A172 (cell line): ENCODE measurements around the gene FRRS1. TPM values are rescaled to one million over a fixed set of nuclear protein-coding genes. Genes with fewer than 3 reads are reported as not detected.

ENCODE experiments used
- DNase-seq: peaks from one replicate; pipeline ENCODE4 v3.0.0-alpha.2; 2015; ENCODE audit warnings: low spot score
- total RNA-seq: library from RNA; depleted of rRNA; stranded (reverse); fragments of >200 nt; shearing (Covaris generic); gene quantifications from 2 replicates; pipeline ENCODE4 v1.2.3, GENCODE V29; 2014; rRNA removed

Gene FRRS1
- total RNA-seq, 1 experiment from 2014 or later, result 2.8 TPM

DNA sequence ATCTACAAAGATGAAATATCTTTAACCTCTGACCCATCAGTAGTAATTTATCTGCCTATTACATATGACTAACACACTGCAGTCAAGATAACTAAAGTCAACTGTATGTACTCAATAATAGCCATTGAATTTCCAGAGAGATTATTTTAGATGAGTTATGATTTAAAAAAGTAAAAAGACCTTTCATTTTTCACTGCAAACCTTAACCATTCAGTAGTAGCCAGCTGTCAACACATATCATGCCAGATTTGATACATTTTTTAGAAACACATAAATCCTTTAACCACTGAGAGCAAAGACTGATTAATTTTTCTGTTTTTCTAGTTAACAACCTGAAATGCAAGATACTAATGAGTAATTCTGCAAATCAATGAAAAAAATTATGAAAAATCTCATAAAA, 89.6 kb downstream of the FRRS1 start:
- DNase-seq, result no peak

DNA sequence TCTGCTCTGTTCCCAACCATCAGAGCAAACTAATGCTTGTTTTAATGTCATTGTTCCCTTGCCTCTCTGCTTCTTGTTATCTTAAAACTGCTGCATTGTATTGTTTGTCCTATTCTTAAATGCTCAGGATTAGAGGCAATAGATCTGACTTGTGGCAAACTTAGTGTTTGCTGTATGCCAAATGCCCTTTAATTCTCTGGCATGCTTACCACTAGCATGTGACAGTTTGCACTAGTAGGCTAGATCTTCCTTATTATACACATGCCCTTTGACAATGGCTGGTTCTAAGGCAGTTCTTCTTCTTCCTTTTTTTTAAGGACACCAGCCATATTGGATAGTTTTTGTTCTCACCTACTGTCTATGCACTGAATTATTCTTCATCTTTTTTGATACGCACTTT, 90.4 kb downstream of the FRRS1 start:
- DNase-seq, result no peak

DNA sequence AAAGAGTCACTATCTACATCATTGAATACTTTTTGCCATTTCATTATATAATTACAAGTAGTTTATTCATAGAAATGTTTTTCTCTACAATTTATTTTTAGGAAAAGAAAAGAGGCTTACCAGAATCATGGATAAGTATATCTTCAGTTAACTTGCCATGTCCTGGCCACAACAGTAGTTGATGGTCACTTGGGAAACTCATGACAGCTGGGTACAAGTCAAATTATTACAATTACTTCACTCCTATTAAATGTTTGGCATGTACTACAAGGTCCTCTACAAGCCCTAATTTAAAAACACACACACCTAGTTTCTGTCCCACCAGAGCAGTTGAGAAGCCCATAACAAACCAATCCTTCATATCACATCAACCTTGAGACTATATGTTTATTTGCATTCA, 91.1 kb downstream of the FRRS1 start:
- no peak for DNase-seq

DNA sequence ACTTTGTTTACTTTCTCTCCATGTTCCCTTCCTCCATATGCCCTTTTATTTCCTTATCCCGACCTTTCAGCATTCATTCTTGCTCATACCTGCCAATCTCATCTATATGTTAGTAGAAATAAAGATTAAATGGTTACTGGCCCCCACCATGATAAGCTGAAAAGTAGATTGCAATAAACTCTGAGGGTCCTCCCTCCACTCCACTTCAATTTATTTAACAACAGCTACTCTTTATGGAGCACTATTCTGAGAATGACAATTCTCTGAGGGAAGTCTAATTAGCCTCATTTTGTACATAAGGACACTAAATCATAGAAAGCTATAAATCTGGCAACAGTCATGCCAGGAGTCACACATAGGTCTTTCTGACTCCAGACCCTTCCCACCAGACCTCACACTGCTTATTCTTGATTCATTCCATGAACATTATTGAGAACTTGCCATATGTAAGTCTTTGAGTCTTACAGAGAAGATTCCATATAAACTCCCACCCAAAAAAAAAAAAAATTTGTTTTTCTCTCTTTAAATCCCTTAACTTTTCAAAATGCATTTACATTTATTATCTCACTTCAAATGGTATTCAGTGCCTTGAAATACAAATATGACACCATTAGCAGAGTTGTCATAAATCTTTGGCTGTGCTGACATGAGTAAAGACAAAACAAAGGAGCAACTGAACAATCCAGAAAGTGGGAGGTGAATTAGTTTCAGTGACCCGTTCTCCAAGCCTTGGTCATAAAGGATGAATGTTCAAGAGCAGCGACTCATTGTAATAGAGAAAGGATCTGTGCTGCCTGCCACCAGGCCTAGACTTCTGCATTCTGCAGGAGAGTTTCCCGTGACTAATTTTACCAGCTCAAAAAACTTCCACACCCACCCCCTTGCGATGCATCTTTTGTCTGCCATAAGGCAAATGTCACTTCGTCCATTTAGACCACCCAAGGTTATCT, 92.0 kb downstream of the FRRS1 start:
- DNase-seq, result no peak

DNA sequence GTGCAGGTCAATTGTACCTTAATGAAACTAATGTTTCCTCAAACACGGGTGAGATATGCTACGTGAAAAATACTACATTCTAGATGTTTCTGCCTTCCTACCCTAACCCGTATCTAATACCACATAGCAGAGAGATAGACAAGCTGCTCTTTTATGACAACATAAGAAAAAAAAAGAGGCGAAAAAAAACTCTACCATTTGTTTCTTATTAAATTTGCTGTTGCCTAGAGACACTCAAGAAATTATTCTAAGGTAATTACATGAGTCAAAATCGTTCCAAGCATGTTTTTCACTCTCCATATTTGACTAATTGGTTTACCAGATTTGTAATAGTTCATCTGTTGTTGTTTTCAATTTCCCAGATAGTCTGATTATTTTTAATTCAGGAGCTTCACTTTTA, 93.1 kb downstream of the FRRS1 start:
- no peak for DNase-seq

DNA sequence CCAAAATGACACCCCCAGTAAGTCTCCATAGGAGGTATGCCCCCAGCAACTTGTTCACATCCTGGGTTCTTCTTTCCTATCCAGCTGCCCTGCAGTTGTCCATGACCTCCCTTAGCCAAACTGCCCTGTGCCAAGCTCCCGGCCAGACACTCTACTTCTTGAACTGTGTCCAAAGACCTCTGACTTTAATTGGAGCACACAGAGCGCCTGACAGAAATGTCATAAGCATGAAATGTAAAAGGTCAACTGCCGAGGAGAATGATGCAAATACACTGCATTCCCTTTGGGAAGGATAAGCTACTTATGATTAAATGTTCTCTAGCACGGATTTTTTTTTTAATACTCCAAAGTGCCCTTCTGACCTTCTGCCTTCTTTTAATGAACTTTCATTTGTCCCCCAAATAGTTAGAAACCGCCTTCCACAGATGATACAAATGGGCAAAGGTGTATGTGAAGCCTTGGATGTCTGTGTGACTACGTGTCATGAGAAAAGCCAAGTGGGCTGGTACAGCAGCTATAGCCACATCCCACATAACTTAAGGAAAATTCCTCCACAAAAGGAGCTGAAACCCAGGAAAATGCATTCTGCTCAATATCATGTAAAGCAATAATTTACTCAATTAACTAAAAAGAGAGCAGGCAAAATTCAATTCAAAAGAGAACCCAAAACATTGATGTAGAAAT, 93.8 kb downstream of the FRRS1 start:
- DNase-seq, result no peak

DNA sequence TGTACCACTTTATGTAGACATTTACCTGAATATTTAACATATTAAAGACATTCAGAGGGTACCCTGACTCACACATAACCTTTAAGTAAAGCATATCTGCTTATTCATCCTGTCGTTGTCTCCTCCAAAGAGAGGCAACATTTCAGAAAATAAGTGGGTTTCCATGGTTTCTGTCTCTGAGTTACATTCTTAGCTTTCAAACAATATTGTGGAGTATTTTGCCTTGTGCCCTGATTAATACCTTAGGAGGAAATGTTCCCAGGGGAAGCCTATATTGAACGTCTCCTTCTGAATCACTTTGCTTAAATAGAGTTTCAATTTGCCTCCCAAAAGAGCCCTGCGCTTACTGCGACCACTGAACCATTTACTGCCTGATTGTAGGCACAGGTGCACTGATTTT, 94.4 kb downstream of the FRRS1 start:
- DNase-seq, result no peak

DNA sequence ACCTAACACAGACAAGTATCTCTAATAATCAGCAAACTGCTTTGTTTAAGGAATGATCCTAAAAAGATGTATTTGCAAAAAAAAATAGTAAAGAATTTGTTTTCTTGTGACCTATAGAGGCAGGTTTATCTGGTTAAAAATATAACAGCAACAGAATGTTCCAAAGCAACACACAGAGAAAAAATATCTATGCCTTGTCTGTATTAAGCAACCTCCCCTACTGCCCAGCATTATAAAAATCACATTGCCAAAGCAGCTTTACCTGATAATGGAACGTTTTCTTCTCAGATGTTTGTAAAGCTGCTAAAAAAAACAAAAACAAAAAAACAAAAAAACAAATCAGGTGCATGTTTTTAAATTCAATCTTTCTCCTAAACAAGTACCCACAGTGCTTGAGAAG, 95.9 kb downstream of the FRRS1 start:
- no peak for DNase-seq

DNA sequence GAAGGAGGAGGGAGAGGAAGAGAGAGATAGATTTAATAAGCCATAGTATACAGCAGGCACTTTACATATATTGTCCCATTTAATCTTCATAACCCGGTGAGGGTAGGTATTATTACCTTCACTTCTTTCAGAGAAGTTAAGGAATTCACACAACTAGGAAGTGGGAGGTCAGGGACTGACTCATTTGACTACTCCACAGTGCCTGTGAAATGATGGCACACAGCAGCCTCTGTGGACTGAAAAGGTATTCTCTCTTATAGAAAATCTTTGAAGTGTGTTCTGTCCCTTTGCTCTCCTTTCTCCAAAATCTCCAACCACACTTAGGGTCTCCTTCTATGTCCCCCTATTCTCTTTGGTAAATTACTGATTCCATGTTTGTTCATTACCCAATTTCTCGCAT, 96.6 kb downstream of the FRRS1 start:
- no peak for DNase-seq

DNA sequence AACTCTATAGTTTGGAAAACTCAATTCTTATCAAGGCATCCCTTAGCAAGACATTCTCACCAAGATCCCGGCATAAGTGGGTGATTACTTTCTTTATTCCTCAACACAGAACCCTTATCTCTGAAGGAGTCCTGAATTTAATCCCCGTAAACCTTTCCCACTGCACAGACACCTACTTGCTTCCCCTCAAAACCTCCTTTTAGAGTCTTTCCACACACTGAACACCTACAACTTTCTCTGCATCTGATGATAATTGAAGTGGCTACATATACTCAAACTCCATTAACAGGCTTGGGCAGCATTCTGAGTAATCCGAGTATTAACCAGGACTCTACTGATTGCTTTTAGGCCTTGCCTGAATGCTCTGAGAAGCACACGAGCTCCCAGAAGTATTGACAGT, 97.1 kb downstream of the FRRS1 start:
- no peak for DNase-seq

DNA sequence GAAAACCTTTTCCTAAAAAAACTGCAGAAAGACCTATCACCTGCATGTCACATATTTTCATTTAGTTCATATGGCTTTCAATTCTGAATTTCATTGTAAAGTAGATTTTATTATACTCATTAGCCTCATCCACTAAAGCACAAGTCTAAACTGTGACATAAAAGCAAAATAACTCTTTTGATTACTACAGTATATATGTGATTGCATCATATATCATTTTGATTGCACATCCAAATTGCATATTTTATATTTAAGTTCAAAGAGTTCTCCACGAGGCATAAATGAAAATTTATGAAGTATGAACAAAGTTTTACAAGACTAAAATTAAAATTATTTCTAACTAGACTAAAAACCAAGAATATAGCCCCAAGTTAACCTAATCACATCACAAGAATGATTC, 101.2 kb downstream of the FRRS1 start:
- DNase-seq, result no peak

DNA sequence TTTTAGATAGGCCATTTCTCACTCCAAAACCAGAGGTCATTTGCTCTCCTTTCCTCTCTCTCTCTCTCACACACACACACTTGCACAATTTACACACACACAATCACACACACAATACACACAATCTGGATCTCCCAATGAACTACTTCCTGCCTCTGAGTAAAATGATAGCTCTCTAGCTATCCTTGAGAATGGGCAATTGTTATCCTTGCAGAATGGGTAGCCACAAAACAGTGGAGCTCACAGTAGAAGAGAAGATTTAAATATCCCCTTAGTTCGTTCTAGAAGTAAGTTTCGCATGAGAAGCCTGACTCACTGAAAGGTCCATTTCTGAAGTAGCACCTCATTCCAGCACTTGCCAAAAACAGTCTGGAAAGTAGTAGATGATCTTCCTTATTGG, 102.9 kb downstream of the FRRS1 start:
- DNase-seq, result no peak

DNA sequence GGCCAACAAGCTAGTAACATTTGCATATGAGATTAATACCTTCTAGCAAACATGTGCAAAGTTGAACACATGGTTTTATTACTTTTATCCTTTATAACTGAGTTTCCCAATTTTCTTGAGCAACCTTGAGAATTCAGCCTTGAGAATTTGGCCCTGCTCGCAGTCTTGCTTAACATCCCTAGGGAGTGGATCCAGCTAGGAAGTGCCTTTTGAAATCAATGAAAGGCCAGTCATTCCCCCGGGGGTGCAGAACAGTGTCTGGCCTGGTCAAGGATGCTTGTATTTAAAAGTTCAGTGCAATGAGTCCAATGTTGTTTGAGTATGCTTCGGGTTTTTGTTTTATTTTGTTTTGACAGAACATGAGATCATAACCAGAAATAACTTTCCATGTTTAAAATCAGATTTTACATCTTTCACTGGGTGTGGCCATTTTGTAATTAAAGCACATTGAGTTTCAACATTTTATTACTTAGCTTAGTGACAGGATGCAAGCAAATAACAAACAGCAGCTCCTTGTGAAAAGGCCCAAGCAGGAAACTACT, 103.8 kb downstream of the FRRS1 start:
- DNase-seq, result no peak

DNA sequence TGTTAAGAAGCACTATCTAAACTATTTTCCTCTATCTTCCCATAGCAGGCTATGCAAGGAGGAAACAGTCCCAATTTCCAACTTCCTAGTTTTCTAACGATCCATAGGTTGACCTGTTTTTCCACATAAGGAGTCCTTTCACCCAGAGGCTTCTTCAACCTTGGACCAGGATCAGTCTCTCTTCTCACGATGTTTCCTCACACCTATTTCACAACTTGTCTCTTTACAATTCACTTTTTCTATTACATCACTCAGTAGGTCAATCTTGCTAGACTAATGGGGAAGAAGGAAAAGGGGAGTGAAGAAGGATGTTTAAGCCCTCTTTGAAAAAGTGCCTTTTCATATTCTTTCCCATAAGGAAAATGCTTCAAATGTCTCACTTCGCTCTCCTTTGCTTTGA, 104.7 kb downstream of the FRRS1 start:
- DNase-seq, result no peak

DNA sequence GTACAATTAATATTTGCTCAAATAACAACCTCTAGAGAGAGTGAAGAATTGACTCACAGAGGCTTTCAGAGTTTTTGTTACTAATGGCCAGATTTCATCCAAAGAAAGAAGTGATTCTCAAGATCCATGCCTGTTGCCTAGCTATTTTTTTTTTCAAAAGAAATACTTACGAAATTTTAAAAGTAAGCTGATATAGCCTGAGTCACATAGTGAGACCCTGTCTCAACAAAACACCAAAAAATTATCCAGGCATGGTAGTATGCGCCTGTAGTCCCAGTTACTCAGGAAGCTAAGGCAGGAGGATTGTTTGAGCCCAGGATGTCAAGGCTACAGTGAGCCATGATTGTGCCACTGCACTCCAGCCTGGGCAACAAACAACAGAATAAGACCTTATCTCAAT, 105.9 kb downstream of the FRRS1 start:
- DNase-seq, result no peak

DNA sequence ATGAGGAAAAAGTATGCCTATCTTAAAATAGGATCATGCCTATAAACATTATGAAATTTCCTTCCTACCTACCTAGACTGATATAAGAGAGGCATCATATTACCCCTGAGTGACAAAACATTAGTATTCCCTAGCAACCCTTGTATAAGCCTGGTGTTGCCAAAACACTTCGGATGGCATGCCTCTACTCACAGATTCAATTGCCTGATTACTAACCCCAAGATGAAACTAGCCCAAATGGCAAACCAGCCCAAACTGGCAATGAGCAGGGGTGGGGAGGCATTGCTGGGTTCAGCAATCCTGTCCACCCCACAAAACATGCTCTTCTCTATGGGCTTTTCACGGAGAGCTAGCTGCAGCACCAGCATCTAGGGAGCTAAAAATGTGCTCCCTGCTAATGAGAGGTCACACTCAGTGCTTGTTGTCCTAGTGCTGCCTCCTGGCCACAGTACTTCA, 106.7 kb downstream of the FRRS1 start:
- DNase-seq, result no peak

Other genes with a start within 250 kb of the FRRS1 start
- gene PALMD, start 120.5 kb downstream of the FRRS1 start, total RNA-seq, result 0.69 and 0.88 TPM in 2 replicates
- 8.5 and 8.8 TPM in 2 replicates for gene AGL, start 83.7 kb upstream of the FRRS1 start, total RNA-seq
- gene SLC35A3, start 203.4 kb upstream of the FRRS1 start, total RNA-seq, result 32.1 and 41.6 TPM in 2 replicates